ENCODE data around the gene C6orf141. TPM values are rescaled to one million over a fixed set of nuclear protein-coding genes. Genes with fewer than 3 reads are reported as not detected.

The C6orf141 gene
- total RNA-seq, 5 donors from 2014 or later (not counting 1 experiment from before 2014, with no cell fraction given) = not detected

- no peak for DNase-seq
- no peaks in the 10 kb centered on the region for H3K36me3 Mint-ChIP-seq
- Histone ChIP-seq H3K9me3 (no peaks in the 10 kb centered on the region), H3K36me3 (ENCODE audit: control insufficient read depth in 2 of 2, extremely low read depth in 1 of 2, insufficient read depth in 1 of 2, low read length in 1 of 2) (no peaks in the 10 kb centered on the region), H3K27me3 (replicated peaks in 1 of 2; ENCODE audit: control insufficient read depth in 2 of 2, extremely low read depth in 1 of 2, insufficient read depth in 2 of 2, low read length in 1 of 2) (no peaks in the 10 kb centered on the region), H3K4me3 (ENCODE audit: control insufficient read depth in 1 of 2, extremely low read depth in 1 of 2, low read length in 1 of 2) (no peak overlapping the region), H3K4me1 (ENCODE audit: control insufficient read depth in 1 of 2, extremely low read depth in 1 of 2, insufficient read depth in 2 of 2, low read length in 2 of 2) (no peaks in the 10 kb centered on the region), H3K27ac (ENCODE audit: low read length) (no peak overlapping the region)
- H3K9me3 Mint-ChIP-seq = no peaks in the 10 kb centered on the region
- ATAC-seq (replicated peaks in 1 of 4) = no peak
- no CpG with 5 or more reads among the region's 5 CpGs for WGBS (ENCODE audit: insufficient coverage)
- peaks cover 7 to 11% of the 10 kb centered on the region in 2 donors for H3K27me3 Mint-ChIP-seq
- ChIA-PET CTCF (interaction anchor here in 1 of 2 donors (0.7 kb wide), 1 partner anchor 126 kb away, joined by 3 read pairs; no protein-coding TSS in a partner anchor), POLR2A (interaction anchor here in 1 of 2 donors (0.6 kb wide), 1 partner anchor 51 kb away, joined by 3 read pairs; no protein-coding TSS in a partner anchor)
- H3K4me1 Mint-ChIP-seq = peaks cover 2 to 8% (median 4%) of the 10 kb centered on the region in 3 donors
- H3K27ac Mint-ChIP-seq = no peak overlapping the region
- no peak overlapping the region for H3K4me3 Mint-ChIP-seq
Measured at GRCh38 chr6:49535795-49536194, 14.7 kb upstream of the C6orf141 start.

- Histone ChIP-seq H3K36me3 (ENCODE audit: control insufficient read depth in 2 of 2, extremely low read depth in 1 of 2, insufficient read depth in 1 of 2, low read length in 1 of 2) (no peaks in the 10 kb centered on the region), H3K9me3 (no peaks in the 10 kb centered on the region), H3K4me1 (ENCODE audit: control insufficient read depth in 1 of 2, extremely low read depth in 1 of 2, insufficient read depth in 2 of 2, low read length in 2 of 2) (no peaks in the 10 kb centered on the region), H3K4me3 (ENCODE audit: control insufficient read depth in 1 of 2, extremely low read depth in 1 of 2, low read length in 1 of 2) (no peak overlapping the region), H3K27me3 (replicated peaks in 1 of 2; ENCODE audit: control insufficient read depth in 2 of 2, extremely low read depth in 1 of 2, insufficient read depth in 2 of 2, low read length in 1 of 2) (no peaks in the 10 kb centered on the region), H3K27ac (ENCODE audit: low read length) (no peak overlapping the region)
- Mint-ChIP-seq H3K9me3 (no peaks in the 10 kb centered on the region), H3K36me3 (no peaks in the 10 kb centered on the region), H3K4me3 (no peak overlapping the region), H3K27me3 (peaks cover 0 to 6% of the 10 kb centered on the region in 2 donors), H3K4me1 (no peaks in the 10 kb centered on the region), H3K27ac (no peak overlapping the region)
- POLR2A ChIA-PET = no interaction called here
- no peak for DNase-seq
- CTCF ChIA-PET = no interaction called here
- no peak for ATAC-seq (replicated peaks in 1 of 4)
- no CpG with 5 or more reads among the region's 3 CpGs for WGBS (ENCODE audit: insufficient coverage)
Measured at GRCh38 chr6:49539102-49539501, 11.4 kb upstream of the C6orf141 start.

DNA sequence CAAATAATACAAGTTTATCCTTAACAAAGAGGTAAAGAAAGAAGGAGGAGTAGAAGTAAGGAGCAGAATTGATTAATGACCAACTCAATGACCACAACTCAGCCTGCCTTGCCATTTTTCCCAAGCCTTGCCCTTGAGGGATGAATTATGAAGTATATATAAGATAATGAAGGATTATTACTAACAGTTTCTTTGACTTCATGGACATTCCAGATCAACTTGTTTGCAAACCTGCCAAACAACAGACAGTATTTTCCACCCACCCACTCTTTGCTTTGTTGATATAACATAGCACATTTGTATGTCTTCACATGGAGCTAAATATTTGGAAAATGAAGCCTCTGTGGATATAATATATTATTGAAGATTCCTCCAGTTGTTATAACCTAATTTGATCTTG is 9.9 kb upstream of the C6orf141 start:
- H3K27me3 ChIP-seq (replicated peaks in 1 of 2; ENCODE audit: control insufficient read depth in 2 of 2, extremely low read depth in 1 of 2, insufficient read depth in 2 of 2, low read length in 1 of 2) = no peaks in the 10 kb centered on the region
- no peaks in the 10 kb centered on the region for H3K36me3 Mint-ChIP-seq
- H3K36me3 ChIP-seq (ENCODE audit: control insufficient read depth in 2 of 2, extremely low read depth in 1 of 2, insufficient read depth in 1 of 2, low read length in 1 of 2) = no peaks in the 10 kb centered on the region
- DNase-seq (no peak), ATAC-seq (replicated peaks in 1 of 4) (no peak)
- no peak overlapping the region for H3K4me3 Mint-ChIP-seq
- H3K9me3 Mint-ChIP-seq = no peaks in the 10 kb centered on the region
- POLR2A ChIA-PET = no interaction called here
- no peaks in the 10 kb centered on the region for H3K9me3 ChIP-seq
- H3K4me1 Mint-ChIP-seq = no peaks in the 10 kb centered on the region
- peaks cover 0 to 6% of the 10 kb centered on the region in 2 donors for H3K27me3 Mint-ChIP-seq
- no peak overlapping the region for H3K27ac Mint-ChIP-seq
- no peak overlapping the region for H3K4me3 ChIP-seq (ENCODE audit: control insufficient read depth in 1 of 2, extremely low read depth in 1 of 2, low read length in 1 of 2)
- H3K27ac ChIP-seq (ENCODE audit: low read length) = no peak overlapping the region
- no peaks in the 10 kb centered on the region for H3K4me1 ChIP-seq (ENCODE audit: control insufficient read depth in 1 of 2, extremely low read depth in 1 of 2, insufficient read depth in 2 of 2, low read length in 2 of 2)
- CTCF ChIA-PET = interaction anchor here in 1 of 2 donors (0.6 kb wide), 2 partner anchors 9 to 22 kb away, joined by 3 to 4 read pairs; no protein-coding TSS in a partner anchor

- ATAC-seq (replicated peaks in 1 of 4) = no peak
- Mint-ChIP-seq H3K27me3 (peaks cover 0 to 4% of the 10 kb centered on the region in 2 donors), H3K9me3 (no peaks in the 10 kb centered on the region), H3K36me3 (no peaks in the 10 kb centered on the region), H3K4me3 (no peak overlapping the region), H3K4me1 (no peaks in the 10 kb centered on the region), H3K27ac (no peak overlapping the region)
- DNase-seq = no peak
- WGBS (ENCODE audit: insufficient coverage) = no CpG with 5 or more reads among the region's 1 CpG
- no peaks in the 10 kb centered on the region for H3K36me3 ChIP-seq (ENCODE audit: control insufficient read depth in 2 of 2, extremely low read depth in 1 of 2, insufficient read depth in 1 of 2, low read length in 1 of 2)
- H3K4me1 ChIP-seq (ENCODE audit: control insufficient read depth in 1 of 2, extremely low read depth in 1 of 2, insufficient read depth in 2 of 2, low read length in 2 of 2) = no peaks in the 10 kb centered on the region
- no peaks in the 10 kb centered on the region for H3K27me3 ChIP-seq (replicated peaks in 1 of 2; ENCODE audit: control insufficient read depth in 2 of 2, extremely low read depth in 1 of 2, insufficient read depth in 2 of 2, low read length in 1 of 2)
- ChIA-PET CTCF (no interaction called here), POLR2A (no interaction called here)
- H3K27ac ChIP-seq (ENCODE audit: low read length) = no peak overlapping the region
- H3K9me3 ChIP-seq = no peaks in the 10 kb centered on the region
- H3K4me3 ChIP-seq (ENCODE audit: control insufficient read depth in 1 of 2, extremely low read depth in 1 of 2, low read length in 1 of 2) = no peak overlapping the region
Measured at GRCh38 chr6:49541210-49541724, 9.2 kb upstream of the C6orf141 start.

DNA sequence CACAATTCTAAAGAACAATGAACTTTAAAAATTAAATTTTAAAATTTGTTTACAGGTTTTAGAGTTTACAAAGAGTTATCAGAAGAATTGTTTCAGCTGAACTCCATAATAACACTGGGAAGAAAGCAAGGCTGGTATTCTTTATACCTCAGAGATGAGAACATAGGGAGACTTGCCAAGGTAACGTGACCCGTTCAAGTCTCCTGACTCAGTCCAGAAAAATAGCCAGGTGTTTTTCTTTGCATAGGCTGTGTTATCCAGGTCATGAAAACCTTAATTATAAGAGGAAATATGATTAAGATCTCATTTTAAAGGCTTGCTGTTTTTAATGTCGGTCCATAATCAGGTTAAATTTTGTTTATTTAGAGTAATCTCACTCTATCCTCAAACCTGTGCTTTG is 8.5 kb upstream of the C6orf141 start:
- Histone ChIP-seq H3K36me3 (ENCODE audit: control insufficient read depth in 2 of 2, extremely low read depth in 1 of 2, insufficient read depth in 1 of 2, low read length in 1 of 2) (no peaks in the 10 kb centered on the region), H3K4me3 (ENCODE audit: control insufficient read depth in 1 of 2, extremely low read depth in 1 of 2, low read length in 1 of 2) (no peak overlapping the region), H3K27ac (ENCODE audit: low read length) (no peak overlapping the region), H3K9me3 (no peaks in the 10 kb centered on the region), H3K27me3 (replicated peaks in 1 of 2; ENCODE audit: control insufficient read depth in 2 of 2, extremely low read depth in 1 of 2, insufficient read depth in 2 of 2, low read length in 1 of 2) (no peaks in the 10 kb centered on the region), H3K4me1 (ENCODE audit: control insufficient read depth in 1 of 2, extremely low read depth in 1 of 2, insufficient read depth in 2 of 2, low read length in 2 of 2) (no peaks in the 10 kb centered on the region)
- Mint-ChIP-seq H3K27me3 (peaks cover 0 to 4% of the 10 kb centered on the region in 2 donors), H3K9me3 (no peaks in the 10 kb centered on the region), H3K36me3 (no peaks in the 10 kb centered on the region), H3K27ac (no peak overlapping the region), H3K4me3 (no peak overlapping the region), H3K4me1 (no peaks in the 10 kb centered on the region)
- DNase-seq = no peak
- no peak for ATAC-seq (replicated peaks in 1 of 4)
- ChIA-PET CTCF (interaction anchor here in 1 of 2 donors (1.2 kb wide), 1 partner anchor 8 kb away, joined by 3 read pairs; no protein-coding TSS in a partner anchor), POLR2A (no interaction called here)
- 100% methylated on average over 2 of the region's 3 CpGs for WGBS (ENCODE audit: insufficient coverage)

GRCh38 chr6:49543087-49543858 is 7.2 kb upstream of the C6orf141 start:
- no peaks in the 10 kb centered on the region for H3K36me3 ChIP-seq (ENCODE audit: control insufficient read depth in 2 of 2, extremely low read depth in 1 of 2, insufficient read depth in 1 of 2, low read length in 1 of 2)
- no peak for DNase-seq
- H3K36me3 Mint-ChIP-seq = no peaks in the 10 kb centered on the region
- no peak overlapping the region for H3K27ac Mint-ChIP-seq
- POLR2A ChIA-PET = no interaction called here
- peaks cover 0 to 2% of the 10 kb centered on the region in 2 experiments for H3K27me3 ChIP-seq (replicated peaks in 1 of 2; ENCODE audit: control insufficient read depth in 2 of 2, extremely low read depth in 1 of 2, insufficient read depth in 2 of 2, low read length in 1 of 2)
- H3K4me3 Mint-ChIP-seq = no peak overlapping the region
- ATAC-seq (replicated peaks in 1 of 4) = no peak
- no peak overlapping the region for H3K4me3 ChIP-seq (ENCODE audit: control insufficient read depth in 1 of 2, extremely low read depth in 1 of 2, low read length in 1 of 2)
- CTCF ChIA-PET = interaction anchor here in 1 of 2 donors (1.2 kb wide), 1 partner anchor 10 kb away, joined by 3 read pairs; no protein-coding TSS in a partner anchor
- H3K27ac ChIP-seq (ENCODE audit: low read length) = no peak overlapping the region
- no peaks in the 10 kb centered on the region for H3K9me3 ChIP-seq
- no peaks in the 10 kb centered on the region for H3K9me3 Mint-ChIP-seq
- H3K27me3 Mint-ChIP-seq = peaks cover 3 to 4% of the 10 kb centered on the region in 2 donors
- no peaks in the 10 kb centered on the region for H3K4me1 ChIP-seq (ENCODE audit: control insufficient read depth in 1 of 2, extremely low read depth in 1 of 2, insufficient read depth in 2 of 2, low read length in 2 of 2)
- WGBS (ENCODE audit: insufficient coverage) = 71% methylated on average over 2 of the region's 7 CpGs
- no peaks in the 10 kb centered on the region for H3K4me1 Mint-ChIP-seq

Measured in T-cell (primary cell).